C4-2B (cell line): ENCODE results near the gene KCNJ12.
A peak's percentile ranks its signal among the peaks of the same experiment; 100 is the strongest.
"Not testable (repeated sequence)": the region's sequence is repeated elsewhere in the genome, so short reads cannot be mapped to it uniquely, and the experiment has no call there.

Source experiments
- H3K27ac ChIP-seq: fragments of 450-650 bp; 2 replicates; pipeline ENCODE4 v1.5.1; 2017
- CTCF ChIP-seq: fragments of 450-650 bp; conservative IDR thresholded peaks from 2 replicates; pipeline ENCODE4 v1.5.1; 2017; ENCODE audit warnings: mild to moderate bottlenecking
- ZFX ChIP-seq: fragments of 450-650 bp; IDR thresholded peaks from 2 replicates; pipeline ENCODE4 v1.6.1; 2017

Gene KCNJ12

GRCh38 chr17:21433971-21434370 is 57.8 kb downstream of the KCNJ12 start:
- not testable (repeated sequence) for H3K27ac ChIP-seq

- not testable (repeated sequence) for H3K27ac ChIP-seq
Measured at GRCh38 chr17:21434976-21435375, 58.8 kb downstream of the KCNJ12 start.

GRCh38 chr17:21436481-21436880 is 60.3 kb downstream of the KCNJ12 start:
- not testable (repeated sequence) for H3K27ac ChIP-seq

GRCh38 chr17:21436883-21437836 is 61.0 kb downstream of the KCNJ12 start:
- not testable (repeated sequence) for H3K27ac ChIP-seq

GRCh38 chr17:21438316-21439014 is 62.3 kb downstream of the KCNJ12 start:
- not testable (repeated sequence) for H3K27ac ChIP-seq

- not testable (repeated sequence) for H3K27ac ChIP-seq
Measured at GRCh38 chr17:21439015-21439336, 62.8 kb downstream of the KCNJ12 start.

GRCh38 chr17:21445091-21445650 is 69.0 kb downstream of the KCNJ12 start:
- TF ChIP-seq ZFX = no peak
- no peak for TF ChIP-seq CTCF
- no peak overlapping the region for H3K27ac ChIP-seq

GRCh38 chr17:21447552-21447951 is 71.4 kb downstream of the KCNJ12 start:
- not testable (repeated sequence) for H3K27ac ChIP-seq

GRCh38 chr17:21449891-21450290 is 73.7 kb downstream of the KCNJ12 start:
- TF ChIP-seq CTCF = peak; percentile 50

GRCh38 chr17:21451975-21452374 is 75.8 kb downstream of the KCNJ12 start:
- no peak overlapping the region; the same call in 1 of the 2 replicates for H3K27ac ChIP-seq
- TF ChIP-seq CTCF (no peak), ZFX (no peak)

More at GRCh38 chr17:21449891-21450290, 73.7 kb downstream of the KCNJ12 start:
- not testable (repeated sequence) for H3K27ac ChIP-seq

GRCh38 chr17:21452377-21453143 is 76.4 kb downstream of the KCNJ12 start:
- peak overlapping the region; percentile 64 for H3K27ac ChIP-seq
- TF ChIP-seq ZFX = no peak
- TF ChIP-seq CTCF = peak; percentile 87
